GM18505 (cell line): ENCODE results near the gene ETV2.

ENCODE experiments used
- ATAC-seq: cut with Tn5 transposase; IDR thresholded peaks from one replicate; pipeline ENCODE4 v1.9.1; 2021; ENCODE audit not compliant: unreplicated experiment
- POLR2A ChIP-seq: IDR thresholded peaks from 4 replicates; pipeline ENCODE4 v1.6.1; 2011; ENCODE audit warnings: borderline replicate concordance; ENCODE audit not compliant: insufficient read depth, insufficient read length; ENCODE audit errors: extremely low read depth

Gene ETV2

DNA sequence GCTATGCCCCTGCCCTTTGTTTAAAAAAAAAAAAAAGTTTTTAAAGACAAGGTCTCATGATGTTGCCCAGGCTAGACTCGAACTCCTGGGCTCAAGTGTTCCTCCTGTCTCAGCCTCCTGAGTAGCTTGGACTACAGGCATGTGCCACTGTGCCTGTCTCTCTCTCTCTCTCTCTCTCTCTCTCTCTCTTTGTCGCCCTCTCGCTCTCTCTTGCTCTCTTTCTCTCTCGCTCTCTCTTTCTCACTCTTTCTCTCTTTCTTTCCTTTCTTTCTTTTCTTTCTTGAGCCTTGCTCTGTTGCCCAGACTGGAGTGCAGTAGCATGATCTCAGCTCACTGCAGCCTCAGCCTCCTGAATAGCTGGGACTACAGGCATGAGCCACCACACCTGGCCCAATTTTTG lies 14.1 kb downstream of the ETV2 start:
- ATAC-seq, result no peak
- no peak for TF ChIP-seq POLR2A

DNA sequence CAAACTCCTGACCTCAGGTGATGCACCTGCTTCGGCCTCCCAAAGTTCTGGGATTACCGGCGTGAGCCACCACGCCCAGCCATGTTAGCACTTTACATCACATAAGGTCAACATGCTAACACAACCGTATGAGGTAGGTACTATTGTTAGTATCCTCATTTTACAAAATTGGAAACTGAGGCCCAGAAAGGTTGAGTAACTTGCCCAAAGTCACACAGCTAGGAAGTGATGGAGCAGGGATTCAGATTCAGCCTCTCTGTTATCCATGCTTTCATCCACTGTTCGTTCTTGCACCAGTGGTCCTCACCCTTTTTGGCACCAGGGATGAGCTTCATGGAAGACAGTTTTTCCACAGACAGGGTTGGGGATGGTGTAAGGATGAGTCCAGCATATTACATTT lies 15.2 kb downstream of the ETV2 start:
- TF ChIP-seq POLR2A, result no peak
- ATAC-seq, result no peak

DNA sequence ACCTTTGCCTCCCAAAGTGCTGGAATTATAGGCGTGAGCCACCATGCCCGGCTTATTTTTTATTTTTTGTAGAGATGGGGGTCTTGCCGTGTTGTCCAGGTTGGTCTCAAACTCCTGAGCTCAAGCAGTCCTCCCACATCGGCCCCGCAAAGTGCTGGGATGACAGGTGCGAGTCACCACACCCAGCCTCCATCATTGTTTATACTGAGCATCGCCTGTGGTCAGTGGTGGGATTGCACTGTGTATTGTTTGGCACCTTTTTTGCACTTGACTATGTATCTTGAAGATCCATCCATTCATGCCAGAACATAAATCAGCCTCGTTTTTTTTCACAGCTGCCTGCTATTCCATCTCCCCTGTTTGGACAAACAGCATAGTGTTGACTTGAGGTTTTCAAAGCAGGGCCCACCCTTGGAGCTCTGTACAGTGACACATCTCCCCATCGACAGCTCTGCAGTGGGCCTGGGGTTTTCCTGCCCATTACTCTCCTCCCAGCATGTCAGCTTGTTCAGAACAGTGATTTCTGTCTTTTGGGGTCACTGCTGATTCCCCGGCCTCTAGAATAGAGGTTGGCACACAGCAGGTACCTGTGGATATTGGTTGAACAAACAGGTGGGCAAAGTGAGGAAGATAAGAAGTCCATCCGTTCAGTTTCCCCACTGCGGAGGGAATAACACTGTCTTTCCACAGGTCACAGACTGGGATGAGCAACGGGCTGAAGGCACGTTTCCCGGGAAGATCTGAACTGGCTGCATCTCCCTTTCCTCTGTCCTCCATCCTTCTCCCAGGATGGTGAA lies 16.6 kb downstream of the ETV2 start:
- ATAC-seq, result no peak
- no peak for TF ChIP-seq POLR2A

DNA sequence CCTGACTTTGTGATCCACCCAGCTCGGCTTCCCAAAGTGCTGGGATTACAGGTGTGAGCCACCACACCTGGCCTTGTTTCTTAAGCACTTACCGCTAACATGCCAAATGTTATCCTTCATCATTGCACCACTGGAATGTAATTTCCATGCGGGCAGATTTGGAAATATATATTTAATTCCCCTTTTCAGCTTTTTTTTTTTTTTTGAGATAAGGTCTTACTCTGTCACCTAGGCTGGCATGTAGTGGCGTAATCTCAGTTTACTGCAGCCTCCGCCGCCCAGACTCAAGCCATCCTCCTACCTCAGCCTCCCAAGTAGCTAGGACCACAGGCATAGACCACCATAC lies 20.4 kb downstream of the ETV2 start:
- TF ChIP-seq POLR2A, result no peak
- ATAC-seq, result no peak

DNA sequence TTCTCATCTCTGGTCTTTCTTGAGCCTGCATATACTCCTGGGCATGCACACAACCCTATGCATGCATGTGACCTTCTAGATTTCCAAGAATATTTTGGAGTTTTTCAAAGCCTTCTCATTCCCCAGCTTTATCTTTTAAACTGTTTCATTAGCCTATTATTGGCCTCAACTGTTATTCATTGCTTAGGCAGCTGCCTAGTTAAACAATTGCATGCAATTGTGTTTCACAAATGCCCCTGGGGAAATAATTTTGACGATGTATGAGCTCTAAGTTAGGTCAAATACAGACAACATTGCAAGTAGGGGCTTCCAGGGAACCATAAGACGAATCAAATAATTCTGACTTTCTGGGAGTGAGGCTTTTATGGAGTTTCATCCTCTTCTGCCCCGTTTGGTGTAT lies 22.4 kb downstream of the ETV2 start:
- ATAC-seq, result no peak
- TF ChIP-seq POLR2A, result no peak

DNA sequence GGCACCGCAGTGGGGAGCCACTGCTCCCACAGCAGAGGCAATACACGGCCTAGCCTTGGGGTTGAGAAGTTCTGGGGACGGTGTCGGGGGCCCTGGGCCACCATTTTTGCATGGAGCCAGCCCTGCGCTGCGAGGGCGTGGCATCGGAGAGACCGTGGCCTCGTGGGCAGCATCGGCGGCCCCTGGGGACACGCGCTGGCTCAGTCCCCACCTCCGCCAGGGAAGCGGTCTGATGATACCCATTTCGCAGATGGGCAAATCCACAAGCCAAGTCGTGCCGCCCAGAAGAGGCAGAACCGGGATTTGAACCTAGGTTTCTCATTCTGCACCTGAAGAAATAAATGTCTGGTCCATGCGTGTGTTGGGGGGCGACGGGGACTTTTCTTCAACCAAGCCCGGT lies 23.6 kb downstream of the ETV2 start:
- no peak for TF ChIP-seq POLR2A
- no peak for ATAC-seq

DNA sequence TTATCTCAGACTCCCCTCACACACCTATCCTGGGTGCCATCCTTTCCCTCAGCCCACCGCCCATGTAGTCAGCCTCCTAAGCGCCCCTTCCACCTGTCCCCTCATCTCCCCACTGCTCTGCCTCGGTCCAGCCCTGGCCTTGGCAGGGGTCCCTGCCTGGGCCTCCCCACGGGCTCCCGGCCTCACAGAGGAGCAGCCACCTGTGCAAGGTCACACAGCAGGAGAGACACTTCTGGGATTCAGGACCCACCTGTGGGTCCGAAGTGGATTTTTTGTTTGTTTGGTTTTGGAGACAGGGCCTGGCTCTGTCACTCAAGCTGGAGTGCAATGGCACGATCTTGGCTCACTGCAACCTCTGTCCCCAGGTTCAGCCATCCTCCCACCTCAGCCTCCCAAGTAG lies 24.1 kb downstream of the ETV2 start:
- no peak for TF ChIP-seq POLR2A
- ATAC-seq, result no peak

DNA sequence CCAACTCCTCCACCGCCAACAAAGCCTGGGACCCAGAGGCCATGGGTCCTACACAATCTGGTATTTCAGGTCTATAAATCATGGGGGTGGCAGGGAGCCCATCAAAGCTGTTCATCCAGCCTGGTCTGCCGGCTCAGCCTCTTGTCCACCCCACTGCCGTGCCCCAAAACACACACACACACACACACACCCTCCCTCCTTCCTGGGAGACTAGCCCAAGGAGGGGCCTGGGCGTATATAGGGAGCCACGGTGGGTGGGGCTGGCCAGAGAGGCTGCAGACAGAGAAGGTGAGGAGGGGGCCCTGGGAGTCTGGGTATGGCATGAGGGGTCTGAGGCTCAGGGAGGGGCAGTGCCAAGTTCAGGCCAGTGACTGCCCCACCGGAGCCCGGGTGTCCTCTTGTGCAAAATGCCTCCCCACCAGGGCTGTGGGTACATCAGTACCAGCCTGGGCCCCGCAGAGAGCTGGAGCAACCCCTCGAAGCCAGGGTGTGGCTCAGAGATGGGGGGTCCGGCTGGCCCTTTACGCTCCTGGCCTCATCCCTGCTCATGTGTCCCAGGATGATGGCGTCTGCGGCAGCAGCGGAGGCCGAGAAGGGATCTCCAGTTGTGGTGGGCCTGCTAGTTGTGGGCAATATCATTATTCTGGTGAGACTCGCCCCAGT lies 24.8 kb downstream of the ETV2 start, which contains the start of gene UPK1A:
UPK1A (plus strand) TSS at position 267 of the 663 bp plus-strand sequence; CDS start at position 563, 296 bp downstream.
- no peak for TF ChIP-seq POLR2A
- ATAC-seq, result no peak

DNA sequence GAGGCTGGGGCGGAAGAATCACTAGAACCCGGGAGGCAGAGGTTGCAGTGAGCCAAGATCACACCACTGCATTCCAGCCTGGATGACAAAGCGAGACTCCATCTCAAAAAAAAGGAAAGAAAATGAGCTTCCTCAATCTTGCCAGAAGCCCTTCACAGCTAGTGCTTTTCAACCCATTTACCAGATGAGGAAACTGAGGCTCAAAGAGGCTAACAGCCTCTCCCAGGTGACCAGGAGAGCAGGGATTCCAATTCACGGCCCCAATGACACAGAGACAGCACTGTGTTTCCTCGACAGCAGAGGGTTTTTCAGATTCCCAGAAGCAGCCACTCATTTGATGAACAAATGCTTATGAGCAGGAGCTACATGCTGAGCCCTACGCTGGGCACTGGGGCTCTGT lies 28.0 kb downstream of the ETV2 start:
- no peak for ATAC-seq
- no peak for TF ChIP-seq POLR2A

DNA sequence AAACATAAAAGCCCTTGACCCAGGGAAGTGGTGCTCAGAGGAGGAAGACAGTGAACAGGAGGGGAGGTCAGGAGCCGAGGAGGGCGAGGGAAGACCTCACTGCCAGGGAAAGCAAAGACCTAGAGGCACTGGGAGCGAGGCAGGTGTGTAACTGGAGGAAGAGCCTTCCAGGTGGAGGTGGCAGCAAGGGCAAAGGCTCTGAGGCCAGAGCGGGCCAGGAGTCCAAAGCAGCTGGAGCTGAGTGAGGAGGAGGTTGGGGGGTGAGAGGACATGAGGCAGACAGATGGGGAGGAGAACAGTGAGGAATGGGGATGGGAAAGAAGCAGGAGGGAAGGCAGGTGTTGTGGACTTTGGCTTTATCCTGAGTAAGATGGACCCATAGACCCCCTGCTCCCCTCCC lies 28.4 kb downstream of the ETV2 start:
- TF ChIP-seq POLR2A, result no peak
- no peak for ATAC-seq

DNA sequence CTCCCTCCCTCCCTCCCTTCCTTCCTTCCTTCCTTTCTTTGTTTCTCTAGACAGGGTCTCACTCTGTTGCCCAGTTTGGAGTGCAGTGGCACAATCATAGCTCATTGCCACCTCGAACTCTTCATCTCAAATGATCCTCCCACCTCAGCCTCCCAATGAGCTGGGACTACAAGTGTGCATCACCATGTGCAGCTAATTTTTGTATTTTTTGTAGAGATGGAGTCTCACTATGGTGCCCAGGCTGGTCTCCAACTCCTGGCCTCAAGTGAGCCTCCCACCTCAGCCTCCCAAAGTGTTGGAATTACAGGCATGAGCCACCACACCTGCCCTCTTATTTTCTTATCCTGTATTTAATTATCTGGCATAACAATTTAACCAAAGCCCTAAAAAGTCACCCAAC lies 29.1 kb downstream of the ETV2 start:
- TF ChIP-seq POLR2A, result no peak

DNA sequence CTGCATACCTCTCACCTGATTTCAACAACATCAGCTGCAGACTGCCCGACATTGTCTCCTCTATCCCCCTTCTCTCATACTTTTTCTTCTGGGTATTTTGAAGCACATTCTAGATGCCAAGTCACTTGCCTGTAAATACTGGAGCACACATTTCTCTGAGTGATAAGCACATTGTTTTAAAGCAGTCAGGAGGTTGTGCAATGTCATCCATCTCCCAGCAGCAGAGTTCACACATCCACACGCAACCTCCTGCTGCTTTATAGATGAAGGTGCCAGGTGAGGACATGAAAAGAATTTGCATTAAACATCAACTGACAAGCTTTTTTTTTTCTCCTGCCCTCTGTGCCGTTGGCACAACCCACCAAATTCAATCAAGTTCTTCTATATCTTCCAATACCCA lies 30.3 kb downstream of the ETV2 start:
- no peak for TF ChIP-seq POLR2A
- no peak for ATAC-seq

More for the DNA sequence above, 29.1 kb downstream of the ETV2 start:
- no peak for ATAC-seq

DNA sequence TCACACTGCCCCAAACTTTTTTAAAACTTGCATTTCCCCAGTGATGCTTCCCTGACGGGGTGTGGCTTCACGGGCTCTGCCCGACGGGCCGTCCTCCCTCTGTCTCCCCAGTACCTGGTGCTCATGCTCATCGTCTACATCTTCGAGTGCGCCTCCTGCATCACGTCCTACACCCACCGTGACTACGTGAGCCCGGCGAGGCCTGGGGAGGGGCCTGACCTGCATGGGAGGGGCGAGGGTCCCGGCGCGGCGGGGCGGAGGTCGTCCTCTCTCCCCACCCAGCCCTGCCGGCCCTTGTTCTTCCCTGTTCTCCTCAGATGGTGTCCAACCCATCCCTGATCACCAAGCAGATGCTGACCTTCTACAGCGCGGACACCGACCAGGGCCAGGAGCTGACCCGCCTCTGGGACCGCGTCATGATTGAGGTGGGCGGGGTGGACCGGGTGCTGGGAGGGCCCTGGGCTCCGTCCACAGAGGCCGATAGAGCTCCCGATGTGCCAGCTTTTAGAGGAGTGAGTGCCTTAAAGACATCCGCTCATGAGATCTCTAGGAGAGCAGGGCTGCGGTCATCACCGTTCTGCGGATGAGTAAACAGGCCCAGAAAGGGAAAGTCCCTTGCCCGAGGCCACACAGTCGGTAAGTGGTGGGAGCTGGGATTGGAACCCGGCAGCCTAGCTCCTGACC lies 31.7 kb downstream of the ETV2 start:
- TF ChIP-seq POLR2A, result no peak
- no peak for ATAC-seq
